SK-N-DZ (cell line): ENCODE results near the gene SYPL2. TPM values are rescaled to one million over a fixed set of nuclear protein-coding genes. Genes with fewer than 3 reads are reported as not detected.
"Not testable (repeated sequence)": the region's sequence is repeated elsewhere in the genome, so short reads cannot be mapped to it uniquely, and the experiment has no call there.

ENCODE experiments used
- DNase-seq: peaks from one replicate; pipeline ENCODE4 v3.0.0-alpha.2; 2015; ENCODE audit warnings: low spot score
- polyA plus RNA-seq, 2 experiments: library from polyadenylated mRNA; depleted of rRNA; stranded (reverse); fragments of >200 nt; gene quantifications; 2 replicates each; pipeline ENCODE4 v1.2.3, GENCODE V29; 2014

Gene SYPL2
- polyA plus RNA-seq (2014; cell fraction: cytosol; rRNA removed) = 0.07 and 0.08 TPM in 2 replicates
- not detected in 2 replicates for polyA plus RNA-seq (2014; cell fraction: nucleus; rRNA removed)

- DNase-seq = no peak
Observed at GRCh38 chr1:109466452-109467300, at the start of gene SYPL2. TSS of gene SYPL2 (plus strand) at chr1:109466546. CDS start at chr1:109466844, 298 bp downstream.

- no peak for DNase-seq
Observed at GRCh38 chr1:109423498-109423897, 42.8 kb upstream of the SYPL2 start.

GRCh38 chr1:109425391-109426280 is 40.7 kb upstream of the SYPL2 start:
- no peak for DNase-seq

- DNase-seq = peak; percentile 99
Observed at GRCh38 chr1:109426281-109427170, 39.8 kb upstream of the SYPL2 start, which contains the start of gene PSMA5. TSS of gene PSMA5 (minus strand) at chr1:109426448. CDS start at chr1:109426330, 118 bp downstream.

GRCh38 chr1:109427171-109427467 is 39.2 kb upstream of the SYPL2 start:
- DNase-seq = no peak

- no peak for DNase-seq
Observed at GRCh38 chr1:109432336-109432735, 34.0 kb upstream of the SYPL2 start.

- no peak for DNase-seq
Observed at GRCh38 chr1:109433322-109433721, 33.0 kb upstream of the SYPL2 start.

GRCh38 chr1:109434484-109434883 is 31.9 kb upstream of the SYPL2 start:
- no peak for DNase-seq

- DNase-seq = no peak
Observed at GRCh38 chr1:109438798-109439297, 27.5 kb upstream of the SYPL2 start.

- DNase-seq = no peak
Observed at GRCh38 chr1:109441069-109441468, 25.3 kb upstream of the SYPL2 start.

- peak; percentile 64 for DNase-seq
Observed at GRCh38 chr1:109443476-109443875, 22.9 kb upstream of the SYPL2 start.

- peak; percentile 71 for DNase-seq
Observed at GRCh38 chr1:109444346-109444745, 22.0 kb upstream of the SYPL2 start.

GRCh38 chr1:109445949-109446695 is 20.2 kb upstream of the SYPL2 start:
- not testable (repeated sequence) for DNase-seq

GRCh38 chr1:109447524-109447923 is 18.8 kb upstream of the SYPL2 start:
- no peak for DNase-seq

GRCh38 chr1:109454497-109455133 is 11.7 kb upstream of the SYPL2 start:
- no peak for DNase-seq

GRCh38 chr1:109457819-109458218 is 8.5 kb upstream of the SYPL2 start:
- DNase-seq = no peak

GRCh38 chr1:109466125-109466451 is 258 bp upstream of the SYPL2 start:
- no peak for DNase-seq

- DNase-seq = no peak
Observed at GRCh38 chr1:109467301-109467777, 993 bp downstream of the SYPL2 start.

GRCh38 chr1:109468061-109468460 is 1.7 kb downstream of the SYPL2 start:
- DNase-seq = no peak

- no peak for DNase-seq
Observed at GRCh38 chr1:109468903-109469302, 2.6 kb downstream of the SYPL2 start.
